ENCODE data around the gene CPB2. TPM values are rescaled to one million over a fixed set of nuclear protein-coding genes. Genes with fewer than 3 reads are reported as not detected.

The CPB2 gene
- total and polyA plus RNA-seq, 7 donors: not detected

GRCh38 chr13:46136688-46137087 is 31.9 kb upstream of the CPB2 start:
- H3K27ac ChIP-seq: no peak overlapping the region
- H3K9me3 ChIP-seq: no peaks in the 10 kb centered on the region
- TF ChIP-seq CTCF (IDR thresholded peaks at IDR 0.05): no peak
- TF ChIP-seq EP300 (IDR thresholded peaks at IDR 0.05): no peak
- TF ChIP-seq POLR2A (IDR thresholded peaks at IDR 0.05): no peak
- no peak for TF ChIP-seq POLR2AphosphoS5 (IDR thresholded peaks at IDR 0.05)
- H3K4me1 ChIP-seq: no peaks in the 10 kb centered on the region
- no peak overlapping the region for H3K4me3 ChIP-seq
- DNase-seq: no peak
- intact Hi-C loops (cut with DNase I): no loop called here
- no peaks in the 10 kb centered on the region for H3K27me3 ChIP-seq
- no peaks in the 10 kb centered on the region for H3K36me3 ChIP-seq
- WGBS, 2 donors: 83 to 89% methylated on average over 4 of the region's 4 CpGs

- intact Hi-C loops (cut with DNase I): no loop called here
- no peaks in the 10 kb centered on the region for H3K36me3 ChIP-seq
- WGBS, 2 donors: 34 to 62% methylated on average over 4 of the region's 4 CpGs
- TF ChIP-seq POLR2AphosphoS5 (IDR thresholded peaks at IDR 0.05) (no peak), EP300 (IDR thresholded peaks at IDR 0.05) (no peak), POLR2A (IDR thresholded peaks at IDR 0.05) (no peak), CTCF (IDR thresholded peaks at IDR 0.05) (no peak)
- H3K4me1 ChIP-seq: no peaks in the 10 kb centered on the region
- H3K4me3 ChIP-seq: no peak overlapping the region
- no peak for DNase-seq
- H3K27ac ChIP-seq: no peak overlapping the region
- H3K27me3 ChIP-seq: peaks cover 0 to 3% (median 0%) of the 10 kb centered on the region in 3 donors
- no peaks in the 10 kb centered on the region for H3K9me3 ChIP-seq
These were observed 30.2 kb upstream of the CPB2 start for GRCh38 chr13:46134961-46135522.

- H3K27ac ChIP-seq: no peak overlapping the region
- no peak overlapping the region for H3K4me3 ChIP-seq
- no peaks in the 10 kb centered on the region for H3K9me3 ChIP-seq
- TF ChIP-seq POLR2A (IDR thresholded peaks at IDR 0.05) (no peak), EP300 (IDR thresholded peaks at IDR 0.05) (no peak), CTCF (IDR thresholded peaks at IDR 0.05) (no peak), POLR2AphosphoS5 (IDR thresholded peaks at IDR 0.05) (no peak)
- H3K36me3 ChIP-seq: no peaks in the 10 kb centered on the region
- H3K27me3 ChIP-seq: peaks cover 0 to 5% (median 0%) of the 10 kb centered on the region in 3 donors
- H3K4me1 ChIP-seq: no peaks in the 10 kb centered on the region
- 89 to 91% methylated on average over 2 of the region's 2 CpGs for WGBS, 2 donors
- intact Hi-C loops (cut with DNase I): no loop called here
- no peak for DNase-seq
These were observed 29.7 kb upstream of the CPB2 start for GRCh38 chr13:46134494-46134893.

GRCh38 chr13:46132109-46132508 is 27.3 kb upstream of the CPB2 start:
- WGBS, 2 donors: 92 to 94% methylated on average over 3 of the region's 3 CpGs
- TF ChIP-seq POLR2AphosphoS5 (IDR thresholded peaks at IDR 0.05): no peak
- no peak for TF ChIP-seq CTCF (IDR thresholded peaks at IDR 0.05)
- no peak for TF ChIP-seq POLR2A (IDR thresholded peaks at IDR 0.05)
- TF ChIP-seq EP300 (IDR thresholded peaks at IDR 0.05): no peak

GRCh38 chr13:46131705-46132104 is 26.9 kb upstream of the CPB2 start:
- Histone ChIP-seq H3K27ac (no peak overlapping the region), H3K4me3 (no peak overlapping the region), H3K36me3 (no peaks in the 10 kb centered on the region), H3K27me3 (peaks cover 0 to 5% (median 0%) of the 10 kb centered on the region in 3 donors), H3K9me3 (no peaks in the 10 kb centered on the region), H3K4me1 (no peaks in the 10 kb centered on the region)
- intact Hi-C loops (cut with DNase I): no loop called here
- TF ChIP-seq POLR2A (IDR thresholded peaks at IDR 0.05) (no peak), EP300 (IDR thresholded peaks at IDR 0.05) (no peak), POLR2AphosphoS5 (IDR thresholded peaks at IDR 0.05) (no peak), CTCF (IDR thresholded peaks at IDR 0.05) (no peak)
- DNase-seq: no peak

More at GRCh38 chr13:46132109-46132508, 27.3 kb upstream of the CPB2 start:
- H3K4me3 ChIP-seq: no peak overlapping the region
- intact Hi-C loops (cut with DNase I): no loop called here
- H3K36me3 ChIP-seq: no peaks in the 10 kb centered on the region
- H3K27me3 ChIP-seq: peaks cover 0 to 5% (median 0%) of the 10 kb centered on the region in 3 donors
- no peak overlapping the region for H3K27ac ChIP-seq
- H3K9me3 ChIP-seq: no peaks in the 10 kb centered on the region
- DNase-seq: no peak
- no peaks in the 10 kb centered on the region for H3K4me1 ChIP-seq

Measured in sigmoid colon (tissue), 7 donors.